ENCODE data around the gene MAD1L1. TPM values are rescaled to one million over a fixed set of nuclear protein-coding genes. Genes with fewer than 3 reads are reported as not detected.
"Not testable (repeated sequence)": the region's sequence is repeated elsewhere in the genome, so short reads cannot be mapped to it uniquely, and the experiment has no call there.

The MAD1L1 gene
- total and polyA plus RNA-seq, 2 of the 8 experiments (the other 6 are each of a cell fraction or from before 2014, with no cell fraction given) = 40.4 to 44.6 TPM

GRCh38 chr7:1824151-1824881 lies 408.4 kb downstream of the MAD1L1 start:
- H2AFZ ChIP-seq (ENCODE audit: low read length); H4K8ac ChIP-seq (ENCODE audit: extremely low read depth, insufficient read depth, low read length); H3K18ac ChIP-seq (ENCODE audit: extremely low read depth, low read length); H3K4me3 ChIP-seq (ENCODE audit: extremely low read depth in 1 of 4, insufficient read depth in 2 of 4, low read depth in 3 of 4, low read length in 4 of 4); H3K23me2 ChIP-seq (ENCODE audit: low read depth, low read length); H2AK5ac ChIP-seq (ENCODE audit: low read depth, low read length); CTCF ChIA-PET (ENCODE audit: partially characterized antibody); H3K36me3 ChIP-seq (ENCODE audit: control insufficient read depth in 2 of 4, insufficient read depth in 4 of 4, low read length in 3 of 4); H2BK5ac ChIP-seq (ENCODE audit: low read depth, low read length); H3K9ac ChIP-seq (replicated peaks in 1 of 4; ENCODE audit: extremely low read depth in 1 of 4, low read depth in 3 of 4, low read length in 3 of 4); POLR2A ChIA-PET (ENCODE audit: partially characterized antibody); H4K20me1 ChIP-seq (replicated peaks in 1 of 2; ENCODE audit: control insufficient read depth in 1 of 2, insufficient read depth in 2 of 2, low read length in 2 of 2); H4K5ac ChIP-seq (ENCODE audit: insufficient read length, low read depth, low read length); H2BK15ac ChIP-seq (ENCODE audit: low read length); H3K79me1 ChIP-seq (ENCODE audit: low read depth, low read length); FAIRE-seq; H2BK20ac ChIP-seq (ENCODE audit: low read length); H3K23ac ChIP-seq (ENCODE audit: insufficient read length); H3K4me2 ChIP-seq (ENCODE audit: insufficient read depth in 1 of 2, low read depth in 2 of 2, low read length in 2 of 2); H3K27me3 ChIP-seq (replicated peaks in 1 of 4; ENCODE audit: control insufficient read depth in 3 of 4, extremely low read depth in 1 of 4, insufficient read depth in 3 of 4, low read length in 3 of 4); H3K56ac ChIP-seq (replicated peaks; ENCODE audit: insufficient read length, low read depth, low read length); H4K91ac ChIP-seq (replicated peaks; ENCODE audit: insufficient read length, low read length); H2BK120ac ChIP-seq (replicated peaks; ENCODE audit: low read depth, low read length); H2BK12ac ChIP-seq (ENCODE audit: low read depth, low read length); H3K27ac ChIP-seq (ENCODE audit: low read depth, low read length); H3K79me2 ChIP-seq (ENCODE audit: control insufficient read depth in 1 of 2, insufficient read depth in 2 of 2, low read length in 2 of 2); H3K14ac ChIP-seq (ENCODE audit: insufficient read length); H3K4ac ChIP-seq (replicated peaks; ENCODE audit: insufficient read length, low read depth, low read length); H3K9me3 ChIP-seq (ENCODE audit: insufficient read depth in 2 of 2, low read depth in 1 of 2, low read length in 1 of 2); H3K4me1 ChIP-seq (replicated peaks in 1 of 4; ENCODE audit: control insufficient read depth in 3 of 4, insufficient read depth in 4 of 4, low read length in 3 of 4): not testable (repeated sequence)
- DNase-seq (ENCODE audit: low read depth in 1 of 2, low spot score in 2 of 2) = peak in 1 of 2 experiments; percentile 43
- 92% methylated on average over 34 of the region's 35 CpGs; no CpG with 5 or more reads in 1 of the 2 experiments for WGBS, 2 experiments (ENCODE audit: extremely low coverage in 1 of 2, insufficient coverage in 1 of 2, insufficient read length in 1 of 2, insufficient replicate concordance in 2 of 2, low coverage in 1 of 2, low lambda C conversion rate in 2 of 2, missing lambda C conversion rate in 1 of 2)
